Neural cell (in vitro differentiated cells): Measurements from ENCODE around the gene SLC36A2.

Experiments used
- EP300 ChIP-seq: fragments of 450-650 bp; conservative IDR thresholded peaks from 2 replicates; pipeline ENCODE4 v1.6.1; 2014; ENCODE audit warnings: antibody characterized with exemption, mild to moderate bottlenecking, moderate library complexity; ENCODE audit not compliant: poor library complexity, severe bottlenecking
- POLR2AphosphoS5 ChIP-seq: IDR thresholded peaks from 2 replicates; pipeline ENCODE4 v1.6.1; 2012
- SMC3 ChIP-seq: fragments of 450-650 bp; conservative IDR thresholded peaks from 2 replicates; pipeline ENCODE4 v1.6.1; 2014; ENCODE audit warnings: antibody characterized with exemption, mild to moderate bottlenecking, moderate library complexity; ENCODE audit not compliant: poor library complexity
- TF ChIP-seq, protein P1 (sequence below): fragments of 450-650 bp; IDR thresholded peaks from 2 replicates; pipeline ENCODE4 v1.5.1; 2014; ENCODE audit warnings: antibody characterized with exemption, mild to moderate bottlenecking, moderate library complexity; ENCODE audit not compliant: poor library complexity, severe bottlenecking
- TF ChIP-seq, protein P2 (sequence below): IDR thresholded peaks from 2 replicates; pipeline ENCODE4 v1.6.1; 2012; ENCODE audit warnings: borderline replicate concordance

GRCh38 chr5:151267491-151268260 is 79.7 kb downstream of the SLC36A2 start:
- TF ChIP-seq, protein P1, sequence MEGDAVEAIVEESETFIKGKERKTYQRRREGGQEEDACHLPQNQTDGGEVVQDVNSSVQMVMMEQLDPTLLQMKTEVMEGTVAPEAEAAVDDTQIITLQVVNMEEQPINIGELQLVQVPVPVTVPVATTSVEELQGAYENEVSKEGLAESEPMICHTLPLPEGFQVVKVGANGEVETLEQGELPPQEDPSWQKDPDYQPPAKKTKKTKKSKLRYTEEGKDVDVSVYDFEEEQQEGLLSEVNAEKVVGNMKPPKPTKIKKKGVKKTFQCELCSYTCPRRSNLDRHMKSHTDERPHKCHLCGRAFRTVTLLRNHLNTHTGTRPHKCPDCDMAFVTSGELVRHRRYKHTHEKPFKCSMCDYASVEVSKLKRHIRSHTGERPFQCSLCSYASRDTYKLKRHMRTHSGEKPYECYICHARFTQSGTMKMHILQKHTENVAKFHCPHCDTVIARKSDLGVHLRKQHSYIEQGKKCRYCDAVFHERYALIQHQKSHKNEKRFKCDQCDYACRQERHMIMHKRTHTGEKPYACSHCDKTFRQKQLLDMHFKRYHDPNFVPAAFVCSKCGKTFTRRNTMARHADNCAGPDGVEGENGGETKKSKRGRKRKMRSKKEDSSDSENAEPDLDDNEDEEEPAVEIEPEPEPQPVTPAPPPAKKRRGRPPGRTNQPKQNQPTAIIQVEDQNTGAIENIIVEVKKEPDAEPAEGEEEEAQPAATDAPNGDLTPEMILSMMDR = no peak
- TF ChIP-seq POLR2AphosphoS5 (no peak), EP300 (no peak), SMC3 (no peak)
- TF ChIP-seq, protein P2, sequence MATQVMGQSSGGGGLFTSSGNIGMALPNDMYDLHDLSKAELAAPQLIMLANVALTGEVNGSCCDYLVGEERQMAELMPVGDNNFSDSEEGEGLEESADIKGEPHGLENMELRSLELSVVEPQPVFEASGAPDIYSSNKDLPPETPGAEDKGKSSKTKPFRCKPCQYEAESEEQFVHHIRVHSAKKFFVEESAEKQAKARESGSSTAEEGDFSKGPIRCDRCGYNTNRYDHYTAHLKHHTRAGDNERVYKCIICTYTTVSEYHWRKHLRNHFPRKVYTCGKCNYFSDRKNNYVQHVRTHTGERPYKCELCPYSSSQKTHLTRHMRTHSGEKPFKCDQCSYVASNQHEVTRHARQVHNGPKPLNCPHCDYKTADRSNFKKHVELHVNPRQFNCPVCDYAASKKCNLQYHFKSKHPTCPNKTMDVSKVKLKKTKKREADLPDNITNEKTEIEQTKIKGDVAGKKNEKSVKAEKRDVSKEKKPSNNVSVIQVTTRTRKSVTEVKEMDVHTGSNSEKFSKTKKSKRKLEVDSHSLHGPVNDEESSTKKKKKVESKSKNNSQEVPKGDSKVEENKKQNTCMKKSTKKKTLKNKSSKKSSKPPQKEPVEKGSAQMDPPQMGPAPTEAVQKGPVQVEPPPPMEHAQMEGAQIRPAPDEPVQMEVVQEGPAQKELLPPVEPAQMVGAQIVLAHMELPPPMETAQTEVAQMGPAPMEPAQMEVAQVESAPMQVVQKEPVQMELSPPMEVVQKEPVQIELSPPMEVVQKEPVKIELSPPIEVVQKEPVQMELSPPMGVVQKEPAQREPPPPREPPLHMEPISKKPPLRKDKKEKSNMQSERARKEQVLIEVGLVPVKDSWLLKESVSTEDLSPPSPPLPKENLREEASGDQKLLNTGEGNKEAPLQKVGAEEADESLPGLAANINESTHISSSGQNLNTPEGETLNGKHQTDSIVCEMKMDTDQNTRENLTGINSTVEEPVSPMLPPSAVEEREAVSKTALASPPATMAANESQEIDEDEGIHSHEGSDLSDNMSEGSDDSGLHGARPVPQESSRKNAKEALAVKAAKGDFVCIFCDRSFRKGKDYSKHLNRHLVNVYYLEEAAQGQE = no peak
